ENCODE measurements around the gene SP110.

- TF ChIP-seq RAD21 (IDR thresholded peaks at IDR 0.05; ENCODE audit: low read depth) (no peak), TCF12 (IDR thresholded peaks at IDR 0.05; ENCODE audit: low read depth) (no peak), CREB1 (IDR thresholded peaks at IDR 0.05; ENCODE audit: low read depth) (no peak), YY1 (IDR thresholded peaks at IDR 0.05; ENCODE audit: low read depth) (no peak), TAF1 (IDR thresholded peaks at IDR 0.05; ENCODE audit: low read depth) (no peak)
Observed at GRCh38 chr2:230156782-230157699, 62.7 kb downstream of the SP110 start.

Measured in Ishikawa (cell line).